ENCODE data around the gene PDE12. TPM values are rescaled to one million over a fixed set of nuclear protein-coding genes. Genes with fewer than 3 reads are reported as not detected.
A peak's percentile ranks its signal among the peaks of the same experiment; 100 is the strongest.

The PDE12 gene
- total and polyA plus RNA-seq, 2 of the 13 experiments (the other 11 are each of a cell fraction or from before 2014, with no cell fraction given): 9.0 to 17.8 TPM

GRCh38 chr3:57597127-57597923 is 41.3 kb downstream of the PDE12 start, which contains the start of gene ARF4 (continued):
- TF ChIP-seq PRDM10 (CRISPR knock-in tag; IDR thresholded peaks at IDR 0.05; ENCODE audit: low read depth) (no peak), ZNF121 (CRISPR knock-in tag; IDR thresholded peaks at IDR 0.05) (0 out of 2 replicates have a peak, but pooled peaks have one; percentile 48), TFDP1 (CRISPR knock-in tag; IDR thresholded peaks at IDR 0.05; ENCODE audit: borderline replicate concordance) (peak; percentile 72), CCDC6 (CRISPR knock-in tag; IDR thresholded peaks at IDR 0.05) (0 out of 2 replicates have a peak, but pooled peaks have one; percentile 6), ZBED4 (CRISPR knock-in tag; IDR thresholded peaks at IDR 0.05; ENCODE audit: borderline replicate concordance) (peak; percentile 69; the same call in 1 of the 2 replicates), NR1H2 (CRISPR knock-in tag; IDR thresholded peaks at IDR 0.05; ENCODE audit: borderline replicate concordance, low read depth) (peak; percentile 75; the same call in 1 of the 2 replicates), ZC3H13 (CRISPR knock-in tag; IDR thresholded peaks at IDR 0.05) (no peak; the same call in 1 of the 2 replicates), HINFP (CRISPR knock-in tag; IDR thresholded peaks at IDR 0.05; ENCODE audit: low read depth) (peak; percentile 34), CCAR2 (optimal IDR thresholded peaks at IDR 0.05; ENCODE audit: low read depth, low read length) (no peak), AHDC1 (CRISPR knock-in tag; IDR thresholded peaks at IDR 0.05; ENCODE audit: borderline replicate concordance) (0 out of 2 replicates have a peak, but pooled peaks have one; percentile 10)

Data from HepG2 (cell line).